Nucleus accumbens (tissue), 56 donors: Measurements from ENCODE around the gene GALNT2.

ENCODE experiments used
- DNase-seq, 56 donors: peaks; one replicate each; lab custom pipeline; 2025; lab: John Stamatoyannopoulos, UW

Gene GALNT2

DNA sequence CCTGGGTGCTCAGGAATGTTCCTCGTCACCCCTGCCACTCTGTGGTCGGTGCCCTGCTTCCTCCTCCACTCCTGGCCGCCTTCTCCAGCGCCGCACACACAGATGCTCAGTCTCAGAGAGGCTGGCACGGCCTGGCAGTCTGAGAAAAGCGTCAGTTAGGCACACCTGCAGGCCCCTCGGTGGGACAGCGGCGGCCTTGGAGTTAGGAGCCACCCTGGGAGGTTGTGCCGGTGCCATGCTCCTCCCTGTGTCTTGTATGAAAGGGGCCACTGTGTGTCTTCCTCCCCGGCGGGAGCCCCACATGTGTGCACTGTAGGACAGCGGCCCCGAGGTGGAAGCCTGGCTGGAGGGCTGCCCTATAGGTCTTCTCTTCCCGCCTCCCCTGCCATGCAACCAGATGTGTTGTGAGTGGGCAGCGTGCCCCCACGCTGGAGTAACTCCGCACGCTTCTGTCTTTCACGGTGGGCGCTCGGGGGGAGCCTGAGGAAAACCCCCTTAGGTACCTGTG is 213.9 kb downstream of the GALNT2 start:
- peak in 1 of 56 donors; percentile 14 for DNase-seq

DNA sequence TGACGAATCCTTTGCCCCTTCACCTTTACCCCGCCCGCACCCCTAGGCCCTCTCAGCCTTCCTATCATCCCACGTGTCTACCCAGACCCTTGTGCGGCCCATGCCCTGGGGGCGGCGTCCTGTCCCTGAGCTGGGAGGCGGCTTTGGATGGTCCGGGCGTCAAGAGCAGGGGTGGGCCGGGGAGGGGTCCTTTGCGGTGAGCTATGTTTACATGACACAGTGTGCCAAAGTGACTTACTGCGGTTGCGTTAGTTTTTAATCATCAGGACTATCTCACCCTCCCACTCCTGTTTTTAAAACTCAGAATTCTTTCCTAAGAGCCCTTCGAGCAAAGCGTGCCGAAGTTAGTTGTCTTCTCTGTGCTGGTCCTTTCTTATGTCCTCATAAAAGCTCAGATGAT is 214.5 kb downstream of the GALNT2 start:
- DNase-seq, result no peak

DNA sequence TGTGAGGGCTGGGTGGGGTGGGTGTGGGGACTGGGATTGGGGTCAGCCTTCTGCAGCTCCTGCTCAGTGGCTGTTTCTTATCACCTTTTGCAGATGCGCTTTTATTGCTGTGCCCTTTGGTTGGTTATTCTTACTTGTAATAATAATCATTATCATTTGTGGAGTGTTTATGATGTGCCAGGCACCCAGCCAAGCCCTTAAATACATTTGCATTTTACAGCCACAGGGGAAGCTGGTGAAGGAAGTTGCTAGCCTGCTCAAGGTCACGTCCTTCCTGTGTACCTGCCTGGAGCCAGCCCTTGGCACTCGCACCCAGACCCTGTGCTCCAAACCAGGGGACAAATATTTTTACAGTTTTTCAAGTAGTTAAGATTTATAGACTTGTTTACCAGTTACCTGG is 215.1 kb downstream of the GALNT2 start:
- no peak for DNase-seq

DNA sequence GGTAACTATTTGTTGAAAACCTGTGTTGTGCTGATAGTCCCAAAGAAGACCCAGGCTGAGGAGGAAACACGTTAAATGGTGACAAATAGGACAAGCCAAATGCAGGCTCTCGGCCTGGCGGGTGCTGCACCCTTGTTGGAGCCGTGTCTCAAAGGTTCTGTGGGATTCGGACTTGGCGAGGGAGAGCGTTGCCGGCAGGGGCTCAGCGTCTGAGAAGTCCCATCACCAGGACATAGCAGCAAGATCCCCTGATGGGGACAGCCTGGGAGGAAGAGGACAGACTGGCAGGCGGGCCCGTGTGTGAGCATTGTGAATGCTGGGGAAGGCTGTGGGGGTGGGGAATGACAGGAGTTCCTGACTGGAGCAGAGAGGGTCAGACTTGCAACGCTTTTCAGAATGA is 216.6 kb downstream of the GALNT2 start:
- DNase-seq, result no peak

DNA sequence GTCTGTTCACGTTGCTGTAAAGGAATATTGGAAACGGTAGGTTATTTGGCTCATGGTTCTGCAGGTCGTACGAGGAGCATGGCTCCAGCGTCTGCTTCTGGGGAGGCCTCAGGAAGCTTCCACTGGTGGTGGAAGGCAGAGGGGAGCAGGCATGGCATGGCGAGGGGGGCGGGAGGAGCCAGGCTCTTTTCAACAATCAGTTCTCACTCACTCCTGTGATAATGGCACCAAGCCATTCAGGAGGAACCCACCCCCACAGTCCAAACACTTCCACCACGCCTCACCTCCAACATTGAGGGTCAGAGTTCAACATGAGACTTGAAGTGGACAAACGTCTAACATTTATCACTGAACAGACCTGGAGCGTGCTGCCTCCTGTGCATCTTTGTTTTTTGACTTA is 217.9 kb downstream of the GALNT2 start:
- DNase-seq, result no peak

DNA sequence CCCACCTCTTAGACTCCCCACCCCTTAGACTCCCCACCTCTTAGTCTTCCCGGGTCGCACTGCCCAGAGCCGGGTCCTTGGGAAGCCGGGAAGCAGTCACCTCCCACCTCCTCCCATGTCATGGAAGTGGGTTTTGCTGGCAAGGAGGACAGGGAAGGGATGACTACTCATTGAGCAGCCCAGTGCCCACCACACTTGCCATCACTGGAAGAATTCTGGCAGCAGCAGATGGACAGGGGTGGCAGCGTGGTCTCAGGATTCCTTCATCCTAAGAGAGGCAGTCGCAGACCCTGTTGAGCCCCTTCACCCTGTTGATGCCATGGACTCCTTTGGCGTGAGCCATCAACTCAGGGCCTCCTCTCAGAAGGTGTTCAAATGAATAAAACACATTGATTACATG is 218.3 kb downstream of the GALNT2 start:
- no peak for DNase-seq

DNA sequence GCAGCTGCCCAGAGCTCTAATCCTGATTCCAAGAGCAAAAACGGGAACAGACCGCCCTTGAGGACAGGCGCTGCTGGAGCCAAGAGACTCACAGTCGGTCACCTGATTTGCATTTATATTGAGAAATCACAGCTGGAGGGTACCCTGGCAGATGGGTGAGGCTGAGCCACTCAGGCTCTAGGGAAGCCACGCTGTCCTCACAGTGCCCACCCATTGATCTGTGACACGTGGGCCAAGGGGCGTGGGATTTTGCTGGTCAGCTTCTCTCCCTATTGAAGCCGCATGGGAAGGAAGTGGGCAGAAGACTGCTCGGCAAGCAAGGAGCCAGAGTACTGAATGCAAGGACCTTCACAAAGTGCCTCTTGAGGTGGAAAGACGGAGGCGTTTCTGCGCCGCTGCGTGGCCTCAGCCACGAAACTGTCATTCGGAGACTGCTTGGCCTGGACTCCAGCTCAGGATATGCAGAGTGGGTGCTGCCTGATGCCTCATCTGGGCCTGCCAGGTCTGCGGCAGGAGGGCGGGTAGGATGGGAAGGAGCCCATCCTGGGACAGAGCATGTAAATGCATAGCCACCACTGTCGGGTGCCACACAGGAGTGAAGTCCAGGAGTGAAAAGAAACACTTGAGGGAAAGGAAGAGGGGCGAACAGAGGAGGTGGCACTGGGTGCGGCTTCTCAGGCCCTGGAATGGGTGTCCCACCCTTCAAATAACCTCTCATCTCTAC is 219.3 kb downstream of the GALNT2 start:
- DNase-seq, result no peak

DNA sequence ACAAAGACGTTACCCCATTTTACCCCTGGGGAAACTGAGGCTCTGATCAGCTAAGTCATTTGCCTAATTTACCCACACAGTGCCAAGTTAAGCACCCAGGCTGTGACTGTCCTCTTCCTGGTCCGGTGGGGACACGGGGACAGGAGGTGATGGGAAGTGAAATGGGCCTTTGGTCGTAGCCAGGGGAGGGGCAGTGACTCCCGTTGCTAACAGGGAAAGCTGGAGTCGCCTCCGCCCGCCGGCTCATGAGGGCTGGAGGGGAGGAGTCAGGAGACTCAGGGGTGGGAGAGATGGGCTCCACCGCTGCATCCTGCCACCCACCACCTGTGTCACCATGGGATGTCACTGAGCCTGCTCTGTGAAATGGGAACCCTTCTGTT is 219.8 kb downstream of the GALNT2 start:
- no peak for DNase-seq

DNA sequence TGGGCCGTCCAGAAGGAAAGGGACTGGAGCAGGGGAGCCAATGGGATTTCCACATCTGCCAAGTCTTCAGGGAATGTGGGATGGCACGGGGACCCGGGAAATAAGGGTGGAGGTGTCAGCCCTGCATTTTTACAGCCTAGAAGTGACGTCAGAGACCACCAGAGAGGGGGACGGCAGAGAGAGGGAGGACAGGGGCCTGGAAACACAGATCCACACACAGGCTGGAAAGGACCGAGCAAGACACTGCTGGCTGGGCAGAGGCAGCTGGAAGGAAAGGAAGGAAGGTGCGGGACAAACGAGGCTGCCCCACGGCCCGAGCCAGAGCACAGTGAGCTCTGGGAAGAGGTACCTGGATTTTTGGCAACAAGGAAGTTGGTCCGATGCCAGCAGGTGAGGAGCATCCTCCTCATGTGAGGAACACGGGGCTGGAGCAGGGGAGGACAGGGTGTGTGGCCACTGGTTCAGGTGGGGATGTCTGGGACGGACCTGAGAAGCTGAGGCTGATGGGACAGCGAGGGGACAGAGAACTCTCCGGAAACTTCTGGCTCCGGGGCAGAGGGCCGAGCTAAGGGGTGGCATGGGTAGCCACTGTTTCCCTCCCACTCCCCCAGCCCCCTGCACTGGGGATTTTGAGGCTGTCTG is 220.8 kb downstream of the GALNT2 start:
- no peak for DNase-seq

DNA sequence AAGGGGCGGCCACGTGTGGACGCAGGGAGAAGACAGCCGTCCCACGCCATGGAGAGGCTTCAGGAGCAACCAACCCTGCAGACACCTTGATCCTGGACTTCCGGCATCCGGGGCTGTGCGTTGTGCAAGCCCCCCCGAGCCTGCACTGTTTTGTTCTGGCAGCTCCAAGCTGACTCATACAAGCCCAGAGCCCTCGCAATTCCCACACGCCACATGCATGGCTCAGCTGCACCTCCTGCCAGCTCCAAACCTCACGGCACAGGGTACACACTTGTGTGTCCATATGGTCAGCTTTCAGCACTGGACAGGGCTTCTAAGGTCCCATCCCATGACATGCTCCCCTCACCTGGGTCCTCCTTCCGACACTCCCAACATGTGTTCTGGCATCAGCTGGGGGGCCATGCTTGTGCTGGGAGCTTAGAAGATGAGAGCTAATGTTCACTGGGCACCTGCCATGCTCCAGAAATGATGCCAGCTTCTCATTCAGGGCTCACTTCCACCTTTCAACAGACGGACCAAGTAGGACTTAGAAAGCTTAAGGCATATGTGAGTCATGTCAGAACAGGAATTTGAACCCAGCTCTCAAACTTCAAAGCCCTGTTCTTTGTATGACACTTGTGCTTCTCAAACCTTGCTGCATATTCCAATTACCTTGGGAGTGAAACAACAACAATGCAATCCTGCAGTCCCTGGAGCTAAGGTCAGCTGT is 221.8 kb downstream of the GALNT2 start:
- no peak for DNase-seq

DNA sequence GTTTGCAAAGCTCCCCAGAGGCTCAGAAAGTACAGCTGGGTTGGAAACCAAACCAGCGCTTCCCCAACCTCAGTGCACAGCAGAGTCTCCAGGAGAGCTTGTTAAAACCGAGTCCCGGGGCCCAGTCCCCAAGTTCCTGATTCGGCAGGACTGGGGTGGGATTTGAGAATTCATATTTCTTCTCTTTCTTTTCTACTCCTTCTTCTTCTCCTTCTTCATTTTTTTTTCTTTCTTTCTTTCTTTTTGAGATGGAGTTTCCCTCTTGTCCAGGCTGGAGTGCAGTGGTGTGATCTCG is 222.3 kb downstream of the GALNT2 start:
- no peak for DNase-seq

DNA sequence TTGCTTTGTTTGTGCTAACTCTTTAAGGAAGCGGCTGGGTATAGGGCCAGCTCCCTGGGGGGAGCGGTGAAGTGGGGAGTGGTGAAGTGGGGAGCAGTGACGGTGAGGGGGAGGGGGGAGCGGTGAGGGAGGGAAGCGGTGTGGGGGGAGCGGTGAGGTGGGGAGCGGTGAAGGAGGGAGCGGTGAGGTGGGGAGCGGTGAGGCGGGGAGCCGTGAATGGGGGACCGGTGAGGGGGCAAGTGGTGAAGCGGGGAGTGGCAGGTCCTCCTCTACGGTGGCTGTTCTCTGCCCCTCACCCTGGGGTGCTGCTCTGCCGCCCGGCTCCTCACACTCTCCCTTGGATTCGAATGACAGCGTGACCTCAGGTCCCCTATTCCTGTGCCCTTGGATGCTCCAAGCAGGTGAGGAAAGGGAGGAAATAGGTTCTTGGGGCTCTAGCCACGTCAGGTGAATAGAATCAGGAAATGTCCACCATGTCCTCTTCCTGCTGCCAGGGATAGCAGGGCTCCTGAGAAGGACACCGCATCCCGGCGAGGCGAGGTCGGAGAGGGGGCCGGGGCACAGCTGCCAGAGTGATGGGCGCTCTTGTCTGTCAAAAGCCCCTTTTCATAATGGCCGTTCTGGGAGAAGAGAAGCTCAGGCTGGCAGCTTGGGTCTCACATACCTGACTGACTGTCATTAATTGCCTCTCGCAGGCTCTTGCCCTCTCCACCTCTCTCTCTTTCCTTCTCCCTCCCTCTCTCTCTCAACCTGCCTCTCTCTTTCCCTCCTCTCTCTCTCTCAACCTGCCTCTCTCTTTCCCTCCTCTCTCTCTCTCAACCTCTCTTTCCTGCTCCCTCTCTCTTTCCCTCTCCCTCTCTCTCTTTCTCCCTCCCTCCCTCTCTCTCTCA is 224.9 kb downstream of the GALNT2 start:
- DNase-seq, result no peak

DNA sequence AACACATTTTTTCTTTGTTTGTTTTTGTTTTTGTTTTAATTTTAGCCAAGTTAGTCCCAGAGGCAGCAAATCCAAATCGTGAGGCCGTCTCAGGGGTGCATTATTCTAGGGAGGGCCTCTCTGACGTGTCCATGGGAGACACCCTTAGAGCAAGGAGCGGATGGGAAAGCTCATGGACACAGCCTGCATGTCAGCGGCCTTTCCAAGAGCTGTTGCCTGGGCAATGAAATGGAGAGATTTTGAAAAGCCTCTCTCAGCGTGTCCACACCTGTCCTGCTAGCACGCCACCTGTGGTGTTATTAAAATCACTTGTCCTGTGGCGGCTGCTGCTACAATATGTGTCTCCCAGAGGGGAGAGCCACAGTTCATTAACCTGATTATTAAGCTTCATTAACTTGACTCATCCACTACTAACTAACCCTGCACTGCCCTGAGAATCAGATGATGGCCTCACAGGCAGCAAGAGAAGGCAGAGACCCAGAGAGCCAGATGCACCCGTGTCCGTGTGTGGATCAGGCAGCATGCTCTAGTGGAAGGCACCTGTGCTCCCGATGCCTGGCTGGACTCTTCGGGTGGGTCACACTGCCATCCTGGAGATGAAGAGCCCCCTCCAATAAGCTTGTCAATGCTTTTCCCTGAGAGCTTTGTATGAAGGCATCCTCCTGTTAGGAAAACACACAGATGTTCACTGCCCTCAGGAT is 225.8 kb downstream of the GALNT2 start:
- no peak for DNase-seq

DNA sequence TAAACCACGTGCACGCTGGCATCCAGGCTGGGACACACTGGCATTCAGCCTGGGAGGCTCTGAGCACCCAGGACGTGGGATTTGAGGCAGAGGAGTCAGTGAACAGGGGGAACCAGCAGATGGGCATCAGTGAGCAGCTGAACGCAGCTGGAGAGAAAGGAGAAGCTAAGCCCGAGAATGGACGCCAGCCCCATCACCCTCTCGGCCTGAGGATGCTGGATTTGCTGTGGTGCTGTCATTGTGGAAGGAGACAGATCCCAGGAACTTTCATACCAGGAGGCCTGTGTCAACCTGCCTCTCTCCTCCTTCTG is 226.3 kb downstream of the GALNT2 start:
- DNase-seq, result no peak

DNA sequence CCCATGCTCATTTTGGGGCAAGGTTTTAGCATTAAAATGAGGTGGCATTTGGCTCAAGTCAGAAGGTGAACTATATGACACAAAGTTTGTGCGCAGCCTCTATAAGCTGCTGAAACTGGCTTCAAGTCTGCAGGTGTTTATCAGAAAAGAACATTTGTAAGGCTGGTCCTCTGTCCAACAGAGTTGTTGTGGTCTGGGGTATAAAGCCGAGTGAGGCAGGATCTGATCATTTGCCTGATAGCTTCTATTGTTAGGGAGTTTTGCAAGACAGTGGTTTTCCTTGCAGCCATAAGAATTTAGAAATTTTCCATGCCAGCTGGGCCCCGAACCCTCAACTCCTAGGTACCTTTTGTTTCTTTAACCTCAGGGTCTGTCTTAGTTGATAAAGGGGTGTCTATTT is 228.3 kb downstream of the GALNT2 start:
- no peak for DNase-seq

DNA sequence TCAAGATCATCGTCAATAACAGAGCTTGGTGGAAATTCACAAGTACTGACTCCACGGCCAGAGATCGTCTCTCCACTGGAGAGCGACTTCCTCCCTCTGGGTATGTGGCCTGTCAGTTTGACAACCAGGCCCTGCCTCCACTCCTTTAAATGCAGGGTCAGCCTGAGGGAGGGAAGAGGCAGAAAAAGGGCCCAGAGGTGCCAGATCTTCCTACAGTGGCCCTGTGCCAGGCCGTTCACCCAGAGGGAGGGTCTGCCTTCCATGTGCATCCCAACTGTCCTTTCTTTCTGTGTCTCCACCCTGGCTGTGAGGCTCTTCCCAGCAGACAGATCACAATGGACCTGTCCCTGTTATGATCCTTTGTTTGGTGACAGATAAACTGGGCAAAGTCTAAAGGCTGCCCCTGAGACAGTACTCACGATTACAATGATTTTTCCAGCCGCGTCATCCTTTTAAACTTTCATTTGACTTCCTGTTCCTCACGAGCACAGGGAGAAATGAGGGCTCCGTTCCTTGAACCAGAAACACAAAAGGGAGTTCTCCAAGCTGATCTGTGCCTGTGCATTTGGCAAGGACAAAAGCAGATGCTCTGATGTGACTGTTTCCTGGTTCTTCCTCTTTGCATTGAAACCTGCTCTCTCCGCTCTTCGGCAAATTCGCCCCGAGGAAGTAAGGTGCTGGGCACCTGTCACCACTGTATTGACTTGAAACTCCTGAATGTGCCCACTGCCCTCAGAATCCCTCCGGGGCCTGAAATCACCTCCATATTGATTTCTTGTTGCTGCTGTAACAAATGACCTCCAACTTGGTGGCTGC is 232.4 kb downstream of the GALNT2 start:
- no peak for DNase-seq

DNA sequence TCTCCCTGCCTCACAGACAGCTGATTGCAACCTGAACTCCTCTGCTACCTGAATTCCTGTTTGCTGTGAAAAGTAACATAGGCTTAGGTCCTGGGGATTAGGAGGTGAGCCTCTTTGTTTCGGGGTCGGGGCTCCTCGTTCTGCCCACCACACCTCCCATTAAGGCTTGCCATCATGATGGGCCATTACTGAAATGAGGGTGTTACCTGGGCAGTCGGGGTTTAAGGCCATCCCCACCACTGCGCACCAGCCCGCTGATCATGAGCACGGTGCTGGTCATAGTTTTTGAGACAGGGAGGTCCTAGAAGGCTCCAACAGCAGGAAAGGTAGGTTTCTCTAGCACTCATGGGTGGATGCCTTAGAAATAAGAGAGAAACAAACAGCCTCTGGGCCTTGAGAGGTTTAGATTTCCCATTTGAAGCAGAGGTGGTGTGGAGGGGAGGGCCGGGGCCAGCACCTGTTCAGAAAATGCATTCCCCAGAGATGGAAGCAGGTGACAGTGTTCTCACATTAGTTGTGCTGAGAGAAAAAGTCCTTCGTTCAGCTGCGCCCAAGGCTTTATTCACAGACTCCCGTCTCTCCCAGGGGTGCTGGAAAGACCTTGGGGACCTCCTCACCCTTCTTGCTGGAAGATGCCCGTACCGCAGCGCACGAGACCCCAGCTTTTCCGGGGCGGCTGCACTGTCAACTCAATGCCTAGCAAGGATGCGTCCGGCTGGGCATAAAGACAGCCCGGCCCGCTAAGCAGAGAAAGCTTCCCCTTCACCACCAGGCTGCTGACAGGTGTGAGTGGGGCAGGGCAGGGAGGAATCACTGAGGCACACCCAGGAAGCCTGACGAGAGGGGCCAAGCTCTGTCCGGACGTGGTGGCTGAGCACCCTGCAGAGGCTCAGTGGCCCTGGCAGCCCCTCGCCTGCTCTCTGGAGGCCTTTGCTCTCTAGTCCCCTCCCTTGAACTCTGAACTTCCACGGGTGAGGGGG is 233.6 kb downstream of the GALNT2 start:
- DNase-seq, result no peak

DNA sequence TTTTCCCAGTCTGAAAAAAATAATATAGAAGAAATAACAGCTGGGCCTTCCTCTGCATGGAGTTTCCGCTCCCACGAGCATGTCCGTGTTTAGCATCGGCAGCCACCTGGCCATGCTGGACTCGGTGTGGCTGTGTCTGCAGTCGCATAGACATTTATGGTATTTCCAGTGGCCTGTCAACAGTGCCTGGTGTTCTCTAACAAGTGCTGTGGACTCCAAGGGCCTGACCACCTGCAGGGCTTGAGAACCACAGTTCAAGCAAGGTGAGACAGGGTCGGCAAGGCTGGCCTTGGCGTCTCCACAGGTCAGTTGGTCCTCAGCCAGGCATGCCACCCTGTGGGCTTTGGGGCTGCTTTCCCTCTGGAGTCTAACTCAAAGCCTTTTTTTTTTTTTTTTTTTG is 234.3 kb downstream of the GALNT2 start:
- DNase-seq, result no peak
